ACC112 (cell line): ENCODE measurements around the gene AMZ2.
"Not testable (repeated sequence)": the region's sequence is repeated elsewhere in the genome, so short reads cannot be mapped to it uniquely, and the experiment has no call there.

ENCODE experiments used
- H2AFZ ChIP-seq: fragments of 200-600 bp; sonication (generic); one replicate; pipeline ENCODE4 v1.6.0; 2017; ENCODE audit warnings: antibody characterized with exemption, low read length; ENCODE audit not compliant: unreplicated experiment
- H3K27ac ChIP-seq: fragments of 200-600 bp; sonication (generic); 2 replicates; pipeline ENCODE4 v1.5.1; 2014; ENCODE audit warnings: low read depth, mild to moderate bottlenecking, antibody characterized with exemption, low read length, moderate library complexity
- H3K27me3 ChIP-seq: fragments of 200-600 bp; sonication (generic); 2 replicates; pipeline ENCODE4 v1.6.1; 2014; ENCODE audit warnings: mild to moderate bottlenecking, antibody characterized with exemption, low read length, moderate library complexity, mixed read lengths; ENCODE audit not compliant: insufficient read depth
- H3K36me3 ChIP-seq: fragments of 200-600 bp; sonication (generic); 2 replicates; pipeline ENCODE4 v1.6.1; 2016; ENCODE audit warnings: mild to moderate bottlenecking, antibody characterized with exemption, low read length, moderate library complexity, mixed read lengths; ENCODE audit not compliant: insufficient read depth
- H3K4me1 ChIP-seq: fragments of 200-600 bp; sonication (generic); one replicate; pipeline ENCODE4 v1.6.1; 2016; ENCODE audit warnings: low read length, mixed read lengths; ENCODE audit not compliant: insufficient read depth, unreplicated experiment, control insufficient read depth
- H3K4me3 ChIP-seq: fragments of 200-600 bp; sonication (generic); 2 replicates; pipeline ENCODE4 v1.5.1; 2014; ENCODE audit warnings: mild to moderate bottlenecking, low read depth, low read length
- H3K79me2 ChIP-seq: fragments of 200-600 bp; sonication (generic); one replicate; pipeline ENCODE4 v1.6.0; 2016; ENCODE audit warnings: low read length; ENCODE audit not compliant: control insufficient read depth, unreplicated experiment, insufficient read depth

Gene AMZ2

DNA sequence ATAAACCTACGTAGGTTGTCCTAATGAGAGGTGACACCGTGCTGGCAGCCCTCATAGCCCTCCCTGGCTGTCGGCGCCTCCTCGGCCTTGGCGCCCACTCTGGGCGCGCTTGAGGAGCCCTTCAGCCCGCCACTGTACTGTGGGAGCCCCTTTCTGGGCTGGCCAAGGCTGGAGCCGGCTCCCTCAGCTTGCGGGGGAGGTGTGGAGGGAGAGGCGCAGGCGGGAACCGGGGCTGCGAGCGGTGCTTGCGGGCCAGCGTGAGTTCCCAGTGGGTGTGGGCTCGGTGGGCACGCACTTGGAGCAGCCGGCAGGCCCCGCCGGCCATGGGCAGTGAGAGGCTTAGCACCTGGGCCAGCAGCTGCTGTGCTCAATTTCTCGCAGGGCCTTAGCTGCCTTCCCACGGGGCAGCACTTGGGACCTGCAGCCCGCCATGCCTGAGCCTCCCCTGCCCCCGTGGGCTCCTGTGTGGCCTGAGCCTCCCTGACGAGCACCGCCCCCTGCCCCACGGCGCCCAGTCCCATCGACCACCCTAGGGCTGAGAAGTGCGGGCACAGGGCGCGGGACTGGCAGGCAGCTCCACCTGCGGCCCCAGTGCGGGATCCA is 40.1 kb upstream of the AMZ2 start:
- H3K36me3 ChIP-seq: no peaks in the 10 kb centered on the region
- H3K27me3 ChIP-seq: 0 out of 2 replicates have a peak, but pooled peaks cover 2% of the 10 kb centered on the region
- H3K27ac ChIP-seq: no peak overlapping the region
- H3K79me2 ChIP-seq: no peaks in the 10 kb centered on the region
- H3K4me3 ChIP-seq: no peak overlapping the region
- no peak overlapping the region for H2AFZ ChIP-seq
- no peaks in the 10 kb centered on the region for H3K4me1 ChIP-seq

DNA sequence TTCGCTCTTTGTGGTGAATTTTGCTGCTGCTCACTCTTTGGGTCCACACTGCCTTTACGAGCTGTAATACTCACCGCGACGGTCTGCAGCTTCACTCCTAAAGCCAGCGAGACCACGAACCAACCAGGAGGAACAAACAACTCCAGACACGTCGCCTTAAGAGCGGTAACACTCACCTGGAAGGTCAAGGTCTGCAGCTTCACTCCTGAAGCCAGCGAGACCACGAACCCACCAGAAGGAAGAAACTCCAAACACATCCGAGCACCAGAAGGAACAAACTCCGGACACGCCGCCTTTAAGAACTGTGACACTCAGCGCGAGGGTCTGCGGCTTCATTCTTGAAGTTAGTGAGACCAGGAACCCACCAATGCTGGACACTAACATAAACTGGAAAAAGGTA is 39.2 kb upstream of the AMZ2 start:
- H3K4me1 ChIP-seq, H3K36me3 ChIP-seq, H3K79me2 ChIP-seq, H3K4me3 ChIP-seq, H3K27me3 ChIP-seq, H3K27ac ChIP-seq, H2AFZ ChIP-seq: not testable (repeated sequence)

DNA sequence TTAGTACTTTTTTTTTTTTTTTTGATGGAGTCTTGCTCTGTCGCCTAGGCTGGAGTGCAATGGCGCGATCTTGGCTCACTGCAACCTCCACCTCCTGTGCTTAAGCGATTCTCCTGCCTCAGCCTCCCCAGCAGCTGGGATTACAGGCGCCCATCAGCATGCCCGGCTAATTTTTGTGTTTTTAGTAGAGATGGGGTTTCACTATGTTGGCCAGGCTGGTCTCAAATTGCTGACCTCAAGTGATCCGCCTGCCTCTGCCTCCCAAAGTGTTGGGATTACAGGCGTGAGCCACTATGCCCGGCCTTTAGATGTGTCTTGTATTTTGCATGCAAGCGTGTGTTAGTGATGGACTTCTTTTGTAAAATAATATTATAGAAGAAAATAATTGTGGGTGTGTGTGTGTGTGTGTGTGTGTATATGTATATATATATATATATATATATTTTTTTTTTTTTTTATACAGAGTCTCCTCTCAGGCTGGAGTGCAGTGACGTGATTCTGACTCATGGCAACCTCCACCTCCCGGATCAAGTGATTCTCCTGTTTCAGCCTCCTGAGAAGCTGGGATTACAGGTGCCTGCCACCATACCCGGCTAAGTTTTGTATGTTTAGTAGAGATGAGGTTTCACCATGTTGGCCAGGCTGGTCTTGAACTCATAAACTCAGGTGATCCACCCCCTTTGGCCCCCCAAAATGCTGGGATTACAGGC is 38.5 kb upstream of the AMZ2 start:
- H3K27me3 ChIP-seq, H3K27ac ChIP-seq, H2AFZ ChIP-seq, H3K36me3 ChIP-seq, H3K4me1 ChIP-seq, H3K4me3 ChIP-seq, H3K79me2 ChIP-seq: not testable (repeated sequence)

DNA sequence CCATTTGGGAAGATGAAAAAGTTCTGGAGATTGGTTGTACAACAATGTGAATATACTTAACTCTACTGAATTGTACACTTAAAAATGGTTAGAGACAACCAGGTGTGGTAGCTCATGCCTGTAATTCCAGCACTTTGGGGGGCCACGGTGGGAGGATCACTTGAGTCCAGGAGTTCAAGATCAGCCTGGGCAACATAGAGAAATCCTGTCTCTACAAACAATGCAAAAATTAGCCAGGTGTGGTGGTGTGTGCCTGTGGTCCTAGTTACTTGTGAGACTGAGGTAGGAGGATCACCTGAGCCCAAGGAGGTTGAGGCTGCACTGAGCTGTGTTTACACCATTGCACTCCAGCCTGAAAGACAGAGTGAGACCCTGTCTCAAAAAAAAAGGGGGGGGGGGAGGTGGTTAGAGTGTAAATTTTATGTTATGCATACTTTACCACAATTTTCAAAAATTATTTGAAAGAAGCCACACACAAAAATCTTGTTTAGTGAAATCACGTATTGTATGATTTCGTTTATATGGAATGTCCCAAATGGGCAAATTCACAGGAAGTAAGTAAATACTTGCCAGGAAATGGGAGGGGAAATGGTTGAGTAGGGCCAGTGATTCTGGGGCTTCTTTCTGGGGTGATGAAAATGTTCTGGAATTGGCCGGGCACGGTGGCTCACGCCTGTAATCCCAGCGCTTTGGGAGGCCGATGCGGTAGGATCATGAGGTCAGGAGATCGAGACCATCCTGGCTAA is 37.1 kb upstream of the AMZ2 start:
- no peak overlapping the region for H3K27ac ChIP-seq
- H3K27me3 ChIP-seq: no peaks in the 10 kb centered on the region
- no peaks in the 10 kb centered on the region for H3K79me2 ChIP-seq
- no peak overlapping the region for H3K4me3 ChIP-seq
- no peaks in the 10 kb centered on the region for H3K4me1 ChIP-seq
- H2AFZ ChIP-seq: no peak overlapping the region
- H3K36me3 ChIP-seq: no peaks in the 10 kb centered on the region

GRCh38 chr17:68213428-68214411 is 34.1 kb upstream of the AMZ2 start:
- H2AFZ ChIP-seq, H3K4me3 ChIP-seq, H3K4me1 ChIP-seq, H3K27me3 ChIP-seq, H3K79me2 ChIP-seq, H3K27ac ChIP-seq, H3K36me3 ChIP-seq: not testable (repeated sequence)

GRCh38 chr17:68215453-68215852 is 32.4 kb upstream of the AMZ2 start:
- H3K27ac ChIP-seq, H3K27me3 ChIP-seq, H3K79me2 ChIP-seq, H3K4me1 ChIP-seq, H3K36me3 ChIP-seq, H3K4me3 ChIP-seq, H2AFZ ChIP-seq: not testable (repeated sequence)

DNA sequence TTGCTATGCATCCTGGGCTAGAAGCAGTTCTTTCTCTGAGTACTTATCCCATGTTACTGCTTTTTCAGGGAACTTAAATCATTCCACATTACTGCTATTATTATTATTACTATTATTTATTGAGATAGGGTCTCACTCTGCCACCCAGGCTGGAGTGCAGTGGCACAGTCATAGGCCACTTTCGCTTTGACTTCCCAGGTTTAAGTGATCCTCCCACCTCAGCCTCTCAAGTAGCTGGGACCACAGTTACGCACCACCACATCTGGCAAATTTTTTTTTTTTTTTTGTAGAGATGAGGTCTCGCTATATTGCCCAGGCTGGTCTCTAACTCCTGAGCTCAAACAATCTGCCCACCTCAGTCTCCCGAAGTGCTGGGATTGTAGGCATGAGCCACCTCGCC is 28.4 kb upstream of the AMZ2 start:
- H3K4me1 ChIP-seq, H3K79me2 ChIP-seq, H3K27ac ChIP-seq, H3K36me3 ChIP-seq, H3K27me3 ChIP-seq, H2AFZ ChIP-seq, H3K4me3 ChIP-seq: not testable (repeated sequence)

- not testable (repeated sequence) for H3K4me3 ChIP-seq, H2AFZ ChIP-seq, H3K27ac ChIP-seq, H3K4me1 ChIP-seq, H3K79me2 ChIP-seq, H3K36me3 ChIP-seq, H3K27me3 ChIP-seq
These were observed 27.7 kb upstream of the AMZ2 start for GRCh38 chr17:68220186-68220585.

DNA sequence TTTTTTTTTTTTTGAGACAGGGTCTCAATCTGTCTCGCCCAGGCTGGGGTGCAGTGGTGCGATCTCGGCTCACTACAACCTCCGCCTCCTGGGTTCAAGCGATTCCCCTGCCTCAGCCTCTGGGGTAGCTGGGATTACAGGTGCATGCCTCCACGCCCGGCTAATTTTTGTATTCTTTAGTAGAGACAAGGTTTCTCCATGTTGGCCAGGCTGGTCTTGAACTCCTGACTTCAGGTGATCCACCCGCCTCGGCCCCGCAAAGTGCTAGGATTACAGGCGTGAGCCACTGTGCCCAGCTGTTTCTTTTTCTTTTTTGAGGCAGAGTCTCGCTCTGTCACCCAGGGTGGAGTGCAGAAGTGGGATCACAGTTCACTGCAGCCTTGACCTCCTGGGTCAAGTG is 27.1 kb upstream of the AMZ2 start:
- H3K36me3 ChIP-seq, H3K27me3 ChIP-seq, H3K27ac ChIP-seq, H3K4me3 ChIP-seq, H3K4me1 ChIP-seq, H3K79me2 ChIP-seq, H2AFZ ChIP-seq: not testable (repeated sequence)

DNA sequence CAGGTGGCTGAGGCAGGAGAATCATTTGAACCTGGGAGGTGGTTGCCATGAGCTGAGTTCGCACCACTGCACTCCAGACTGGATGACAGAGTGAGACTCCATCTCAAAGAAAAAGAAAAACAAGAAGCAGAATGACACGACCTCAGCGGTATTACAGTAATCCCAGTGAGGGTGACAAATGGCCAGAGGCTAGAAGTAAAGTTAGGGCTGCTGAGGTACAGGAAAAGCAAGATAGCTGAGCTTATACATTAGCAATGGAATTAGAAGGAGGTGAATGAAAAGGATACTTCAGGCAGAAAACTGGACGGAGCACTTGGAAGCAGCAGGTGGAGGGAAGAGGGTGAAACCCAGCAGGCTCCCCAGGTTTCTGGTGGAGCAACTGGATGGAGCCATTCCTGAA is 26.1 kb upstream of the AMZ2 start:
- Histone ChIP-seq H3K27ac (no peak overlapping the region), H3K79me2 (no peaks in the 10 kb centered on the region), H3K4me1 (no peaks in the 10 kb centered on the region), H3K4me3 (no peak overlapping the region), H3K36me3 (no peaks in the 10 kb centered on the region), H2AFZ (no peak overlapping the region), H3K27me3 (no peaks in the 10 kb centered on the region)
